Transverse colon (tissue), 4 donors: Measurements from ENCODE around the gene CYSTM1.

ENCODE experiments used
- CTCF ChIP-seq, 5 experiments: fragments of 200-600 bp in 3 of 5; fragments of 450-650 bp in 2 of 5; sonication (generic) in 3 of 5; IDR thresholded peaks; 1 replicate in 2 of 5; 2 replicates in 3 of 5; pipeline ENCODE4 v1.5.1; 2016 to 2017; ENCODE audit warnings: antibody characterized with exemption in 5 of 5, inconsistent platforms in 3 of 5, mild to moderate bottlenecking in 2 of 5, moderate library complexity in 1 of 5
- EP300 ChIP-seq: sonication (generic); formaldehyde crosslinking; IDR thresholded peaks from one replicate; pipeline ENCODE4 v1.6.1; 2017; ENCODE audit warnings: antibody characterized with exemption, low read depth
- POLR2A ChIP-seq: fragments of 450-650 bp; IDR thresholded peaks from one replicate; pipeline ENCODE4 v1.6.1; 2016; ENCODE audit warnings: antibody characterized with exemption, mild to moderate bottlenecking, moderate library complexity
- POLR2AphosphoS5 ChIP-seq, 3 donors: sonication (generic); formaldehyde crosslinking; IDR thresholded peaks; one replicate each; pipeline ENCODE4 v1.6.1; 2016; ENCODE audit warnings: antibody characterized with exemption in 3 of 3

GRCh38 chr5:140273401-140273877 lies 98.5 kb downstream of the CYSTM1 start:
- TF ChIP-seq CTCF (IDR thresholded peaks at IDR 0.05), result no peak
- no peak for TF ChIP-seq POLR2A
- no peak for TF ChIP-seq POLR2AphosphoS5 (IDR thresholded peaks at IDR 0.05)
- TF ChIP-seq EP300, result no peak
